Epithelial cell of proximal tubule (primary cell): Measurements from ENCODE around the gene MYOM1. TPM values are rescaled to one million over a fixed set of nuclear protein-coding genes. Genes with fewer than 3 reads are reported as not detected.

Experiments used
- DNase-seq: peaks from one replicate; pipeline ENCODE4 v3.0.0-alpha.2; 2011; ENCODE audit warnings: low read depth
- H3K4me3 ChIP-seq: 2 replicates; pipeline ENCODE4 v1.5.1; 2011; ENCODE audit warnings: low read depth, mild to moderate bottlenecking, low read length
- total RNA-seq: library from RNA; depleted of rRNA; stranded (reverse); fragments of >200 nt; gene quantifications from 2 replicates; pipeline ENCODE4 v1.2.3, GENCODE V29; 2015
- TF ChIP-seq, protein P1 (sequence below): conservative IDR thresholded peaks from 2 replicates; pipeline ENCODE4 v1.5.1; 2012; ENCODE audit warnings: low read depth, mild to moderate bottlenecking, low read length

The MYOM1 gene
- total RNA-seq, 1 donor from 2014 or later = 0.12 TPM

- no peak for DNase-seq
- TF ChIP-seq, protein P1, sequence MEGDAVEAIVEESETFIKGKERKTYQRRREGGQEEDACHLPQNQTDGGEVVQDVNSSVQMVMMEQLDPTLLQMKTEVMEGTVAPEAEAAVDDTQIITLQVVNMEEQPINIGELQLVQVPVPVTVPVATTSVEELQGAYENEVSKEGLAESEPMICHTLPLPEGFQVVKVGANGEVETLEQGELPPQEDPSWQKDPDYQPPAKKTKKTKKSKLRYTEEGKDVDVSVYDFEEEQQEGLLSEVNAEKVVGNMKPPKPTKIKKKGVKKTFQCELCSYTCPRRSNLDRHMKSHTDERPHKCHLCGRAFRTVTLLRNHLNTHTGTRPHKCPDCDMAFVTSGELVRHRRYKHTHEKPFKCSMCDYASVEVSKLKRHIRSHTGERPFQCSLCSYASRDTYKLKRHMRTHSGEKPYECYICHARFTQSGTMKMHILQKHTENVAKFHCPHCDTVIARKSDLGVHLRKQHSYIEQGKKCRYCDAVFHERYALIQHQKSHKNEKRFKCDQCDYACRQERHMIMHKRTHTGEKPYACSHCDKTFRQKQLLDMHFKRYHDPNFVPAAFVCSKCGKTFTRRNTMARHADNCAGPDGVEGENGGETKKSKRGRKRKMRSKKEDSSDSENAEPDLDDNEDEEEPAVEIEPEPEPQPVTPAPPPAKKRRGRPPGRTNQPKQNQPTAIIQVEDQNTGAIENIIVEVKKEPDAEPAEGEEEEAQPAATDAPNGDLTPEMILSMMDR = no peak
- no peak overlapping the region for H3K4me3 ChIP-seq
Observed at GRCh38 chr18:3175195-3175758, 44.5 kb downstream of the MYOM1 start.

GRCh38 chr18:3172097-3172496 lies 47.7 kb downstream of the MYOM1 start:
- H3K4me3 ChIP-seq = no peak overlapping the region
- no peak for DNase-seq
- TF ChIP-seq, protein P1 = no peak

- H3K4me3 ChIP-seq = no peak overlapping the region
- no peak for DNase-seq
- TF ChIP-seq, protein P1 = no peak
Observed at GRCh38 chr18:3171631-3172030, 48.1 kb downstream of the MYOM1 start.

DNA sequence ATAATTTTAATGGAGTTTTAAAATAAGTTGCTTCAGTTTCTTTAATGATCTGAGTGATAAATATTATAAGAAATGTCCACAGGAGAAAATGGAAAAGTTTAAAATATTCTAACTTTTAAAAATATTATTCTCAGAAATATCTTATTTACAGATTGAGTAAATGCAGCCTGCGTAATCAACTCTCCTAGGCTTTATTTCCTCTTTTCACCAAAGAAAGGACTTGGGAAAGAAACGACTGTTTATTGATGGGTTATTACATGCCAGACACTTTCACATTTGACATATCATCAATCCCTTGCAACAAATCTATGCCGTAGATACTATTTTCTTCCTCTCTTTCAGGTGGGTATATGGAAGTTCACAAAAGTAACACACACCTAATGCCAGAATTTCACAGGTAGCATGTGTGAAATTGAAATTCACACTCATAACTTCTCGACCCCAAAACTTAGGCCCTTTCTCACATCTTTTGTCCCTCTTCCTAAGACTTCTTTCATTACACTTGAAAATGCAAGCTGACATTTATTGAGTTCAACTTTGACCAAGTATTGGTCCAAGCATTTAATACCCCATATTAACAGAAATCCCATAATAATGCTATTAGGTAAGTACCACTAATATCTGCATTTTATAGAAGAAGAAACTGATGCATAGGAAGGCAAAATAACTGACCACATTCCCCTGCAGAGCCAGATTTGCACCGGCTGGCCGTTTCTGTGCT lies 49.2 kb downstream of the MYOM1 start:
- TF ChIP-seq, protein P1 = no peak
- DNase-seq = no peak
- H3K4me3 ChIP-seq = no peak overlapping the region

GRCh38 chr18:3164381-3164780 lies 55.4 kb downstream of the MYOM1 start:
- DNase-seq = no peak
- TF ChIP-seq, protein P1 = no peak
- H3K4me3 ChIP-seq = no peak overlapping the region

- H3K4me3 ChIP-seq = no peak overlapping the region
- TF ChIP-seq, protein P1 = no peak
- no peak for DNase-seq
Observed at GRCh38 chr18:3163968-3164367, 55.8 kb downstream of the MYOM1 start.

DNA sequence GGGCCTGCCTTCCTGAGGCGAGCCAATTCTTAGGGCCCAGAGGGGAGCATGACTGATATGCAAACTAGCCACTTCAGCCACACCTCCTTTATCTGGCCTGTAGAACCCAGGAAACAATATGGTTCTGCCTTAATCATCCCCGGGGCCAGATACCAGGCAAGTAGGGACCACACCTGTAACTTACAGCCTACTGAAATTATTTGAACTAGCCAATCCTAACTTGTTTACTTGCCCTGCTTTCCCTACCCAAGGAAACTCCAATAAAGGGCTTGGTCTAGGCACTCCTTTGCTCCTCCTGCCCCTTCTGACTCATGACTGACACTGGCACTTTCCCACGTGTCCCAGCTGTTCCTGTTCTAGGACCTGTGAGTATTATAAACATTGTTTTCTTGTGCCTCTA lies 57.6 kb downstream of the MYOM1 start:
- TF ChIP-seq, protein P1 = no peak
- no peak for DNase-seq

More for the DNA sequence above, 57.6 kb downstream of the MYOM1 start:
- H3K4me3 ChIP-seq = no peak overlapping the region
